Neural cell (in vitro differentiated cells): ENCODE data around the gene FABP7. TPM values are rescaled to one million over a fixed set of nuclear protein-coding genes. Genes with fewer than 3 reads are reported as not detected.

Source experiments
- polyA plus RNA-seq: library from polyadenylated mRNA; depleted of rRNA; stranded (reverse); fragments of >200 nt; gene quantifications from 2 replicates; pipeline ENCODE4 v1.2.3, GENCODE V29; 2014
- small RNA-seq, 3 experiments: library from RNA; depleted of rRNA; stranded (forward); fragments of <200 nt; gene quantifications; one replicate each; pipeline ENCODE3, GENCODE V24; 2012

Gene FABP7
- polyA plus RNA-seq, 1 donor from 2014 or later = 37.2 TPM

Small RNA genes lying within 50 kb of the gene (small RNA-seq; reads per million reads assigned to genes)
- gene RN7SL564P = 0.03 to 0.16 (median 0.06) reads per million in 3 experiments

Other genes starting within 250 kb of the FABP7 start
- 22.8 and 26.2 TPM in 2 replicates for gene PKIB, start 169.3 kb upstream of the FABP7 start, polyA plus RNA-seq
- 7.2 and 8.2 TPM in 2 replicates for gene SMPDL3A, start 9.5 kb downstream of the FABP7 start, polyA plus RNA-seq
- gene CLVS2, start 216.5 kb downstream of the FABP7 start, polyA plus RNA-seq = 11.5 and 12.9 TPM in 2 replicates